IPS-18a (cell line): ENCODE results near the gene YPEL4.

Experiments used
- H3K27ac ChIP-seq: one replicate; pipeline ENCODE4 v1.5.1; 2013; ENCODE audit warnings: low read length
- H3K27me3 ChIP-seq: one replicate; pipeline ENCODE4 v1.6.1; 2013; ENCODE audit warnings: mild to moderate bottlenecking, low read length; ENCODE audit not compliant: control insufficient read depth, insufficient read depth
- H3K36me3 ChIP-seq: one replicate; pipeline ENCODE4 v1.6.1; 2013; ENCODE audit warnings: low read depth, low read length; ENCODE audit not compliant: control insufficient read depth
- H3K4me1 ChIP-seq: one replicate; pipeline ENCODE4 v1.6.1; 2013; ENCODE audit warnings: low read depth, low read length; ENCODE audit not compliant: control insufficient read depth
- H3K4me3 ChIP-seq: one replicate; pipeline ENCODE4 v1.5.1; 2013; ENCODE audit warnings: low read length
- H3K9ac ChIP-seq: one replicate; pipeline ENCODE4 v1.6.1; 2013; ENCODE audit warnings: mild to moderate bottlenecking, low read length, moderate library complexity
- H3K9me3 ChIP-seq: one replicate; pipeline ENCODE4 v1.6.1; 2013; ENCODE audit warnings: low read depth, low read length; ENCODE audit not compliant: control insufficient read depth

YPEL4 gene

GRCh38 chr11:57640068-57640800, 9.5 kb downstream of the YPEL4 start:
- Histone ChIP-seq H3K4me3 (peak overlapping the region; percentile 95), H3K9ac (peak overlapping the region; percentile 90), H3K36me3 (peaks cover 19% of the 10 kb centered on the region), H3K4me1 (peaks cover 36% of the 10 kb centered on the region), H3K27ac (peak overlapping the region; percentile 95), H3K27me3 (no peaks in the 10 kb centered on the region), H3K9me3 (no peaks in the 10 kb centered on the region)

DNA sequence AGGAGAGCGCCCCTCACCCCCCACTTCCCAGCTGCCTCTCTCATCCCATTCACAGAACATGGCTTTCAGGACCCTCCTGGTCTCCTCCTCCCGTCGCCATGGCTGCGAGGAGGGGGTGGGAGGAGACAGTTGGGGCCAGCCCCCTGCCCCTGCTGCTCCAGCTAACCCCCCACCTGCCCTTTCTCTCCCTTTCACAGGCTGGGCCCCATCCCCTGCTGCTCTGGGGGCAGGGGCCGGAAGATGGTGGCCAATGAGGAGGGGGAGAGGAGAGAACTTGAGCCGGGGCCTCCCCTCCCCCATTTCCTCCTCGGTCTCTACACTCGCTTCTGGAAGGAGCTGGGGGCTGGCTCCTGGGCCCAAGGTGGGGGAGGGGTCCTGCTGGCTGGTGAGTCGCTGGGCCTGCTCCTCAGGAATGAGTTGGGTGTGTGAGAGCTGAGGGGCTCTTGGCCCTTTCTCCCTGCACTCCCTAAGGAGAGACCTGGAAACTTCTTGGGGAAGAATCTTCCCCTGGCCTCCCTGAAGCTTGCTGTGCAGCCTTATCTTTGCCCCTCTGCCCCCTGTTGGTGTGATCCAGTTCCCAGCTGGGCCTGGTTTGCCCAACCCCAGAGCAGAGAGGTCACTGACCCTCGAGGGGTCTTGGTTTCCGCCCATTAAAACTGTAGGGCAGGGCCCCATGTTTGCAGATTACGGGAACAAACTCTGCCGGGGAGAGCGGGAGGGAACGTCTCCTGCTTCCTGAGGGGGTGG, 10.2 kb downstream of the YPEL4 start:
- no peaks in the 10 kb centered on the region for H3K9me3 ChIP-seq
- peak overlapping the region; percentile 95 for H3K27ac ChIP-seq
- H3K36me3 ChIP-seq, result peaks cover 19% of the 10 kb centered on the region
- peak overlapping the region; percentile 95 for H3K4me3 ChIP-seq
- H3K4me1 ChIP-seq, result peaks cover 33% of the 10 kb centered on the region
- H3K9ac ChIP-seq, result peak overlapping the region; percentile 99
- H3K27me3 ChIP-seq, result no peaks in the 10 kb centered on the region

GRCh38 chr11:57638811-57639320, 10.8 kb downstream of the YPEL4 start:
- H3K4me3 ChIP-seq, result peak overlapping the region; percentile 95
- peaks cover 19% of the 10 kb centered on the region for H3K36me3 ChIP-seq
- no peaks in the 10 kb centered on the region for H3K9me3 ChIP-seq
- H3K27me3 ChIP-seq, result no peaks in the 10 kb centered on the region
- H3K9ac ChIP-seq, result peak overlapping the region; percentile 99
- H3K4me1 ChIP-seq, result peaks cover 33% of the 10 kb centered on the region
- H3K27ac ChIP-seq, result peak overlapping the region; percentile 95

DNA sequence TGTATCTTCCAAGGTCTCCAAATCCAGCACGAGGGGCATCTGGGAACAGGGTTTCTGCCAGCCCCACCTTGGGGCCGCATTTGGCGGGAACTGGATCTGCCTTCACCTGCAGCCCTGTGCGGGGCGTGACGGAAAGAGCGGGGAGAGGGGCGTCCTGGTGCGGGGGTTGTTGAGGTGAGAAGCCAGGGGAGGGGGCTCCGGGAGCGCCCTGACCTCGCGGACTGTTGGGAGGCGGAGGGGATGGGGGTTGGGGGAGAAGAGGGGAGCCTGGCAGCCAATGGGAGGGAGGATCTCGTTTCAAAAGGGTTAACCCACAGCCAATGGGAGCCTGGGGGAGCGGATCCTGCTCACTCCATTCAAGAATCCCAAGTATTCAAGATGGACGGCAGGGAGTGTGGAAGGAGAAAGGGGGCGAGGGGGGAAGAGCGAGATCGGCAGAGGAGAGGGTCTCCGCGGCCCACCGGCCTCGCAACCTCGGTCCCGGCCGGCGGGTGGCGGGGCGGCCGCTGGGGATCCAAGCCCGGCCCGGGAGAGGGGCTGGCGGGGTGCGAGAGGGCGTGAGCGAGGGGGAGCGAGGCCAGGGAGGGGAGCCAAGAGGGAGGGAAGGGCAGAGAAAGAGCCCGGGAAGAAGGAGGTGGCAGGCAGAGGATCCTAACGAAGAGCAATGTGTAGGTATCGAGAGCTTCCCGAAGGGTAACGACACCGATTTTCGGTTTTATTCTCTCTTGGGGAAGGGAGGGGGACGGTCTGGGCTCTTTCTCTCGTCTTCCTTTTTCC, 11.5 kb downstream of the YPEL4 start:
- H3K27me3 ChIP-seq, result no peaks in the 10 kb centered on the region
- peak overlapping the region; percentile 95 for H3K4me3 ChIP-seq
- peak overlapping the region; percentile 95 for H3K27ac ChIP-seq
- peaks cover 13% of the 10 kb centered on the region for H3K36me3 ChIP-seq
- H3K9me3 ChIP-seq, result no peaks in the 10 kb centered on the region
- peak overlapping the region; percentile 99 for H3K9ac ChIP-seq
- peaks cover 27% of the 10 kb centered on the region for H3K4me1 ChIP-seq

DNA sequence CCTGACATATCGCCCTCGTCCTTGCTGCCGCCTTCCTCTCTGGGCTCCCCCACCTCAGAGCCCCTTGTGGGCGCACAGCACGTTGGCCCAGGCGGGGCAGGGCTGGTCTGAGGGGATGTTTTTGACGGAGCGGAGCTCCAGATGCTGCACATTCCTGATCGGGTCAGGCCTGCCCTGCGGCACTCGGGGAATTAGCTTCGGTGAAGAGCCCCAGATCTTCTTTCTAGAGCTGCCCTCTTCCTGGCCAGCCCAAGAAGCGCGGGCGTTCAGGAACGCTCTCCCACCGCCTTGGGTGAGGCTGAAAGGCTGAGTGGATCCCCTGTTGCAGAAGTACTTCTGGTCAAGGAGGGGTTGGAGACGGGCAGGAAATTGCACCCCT, 12.1 kb downstream of the YPEL4 start:
- peak overlapping the region; percentile 93 for H3K27ac ChIP-seq
- H3K4me3 ChIP-seq, result peak overlapping the region; percentile 95
- peaks cover 26% of the 10 kb centered on the region for H3K4me1 ChIP-seq
- H3K36me3 ChIP-seq, result peaks cover 13% of the 10 kb centered on the region
- H3K9me3 ChIP-seq, result no peaks in the 10 kb centered on the region
- no peaks in the 10 kb centered on the region for H3K27me3 ChIP-seq
- H3K9ac ChIP-seq, result peak overlapping the region; percentile 99

- Histone ChIP-seq H3K27ac (no peak overlapping the region), H3K9ac (no peak overlapping the region), H3K4me1 (peaks cover 12% of the 10 kb centered on the region), H3K9me3 (no peaks in the 10 kb centered on the region), H3K4me3 (no peak overlapping the region), H3K27me3 (no peaks in the 10 kb centered on the region), H3K36me3 (peaks cover under 1% of the 10 kb centered on the region)
Observed at GRCh38 chr11:57635246-57635645, 14.5 kb downstream of the YPEL4 start.

- no peak overlapping the region for H3K9ac ChIP-seq
- H3K27ac ChIP-seq, result no peak overlapping the region
- no peaks in the 10 kb centered on the region for H3K9me3 ChIP-seq
- H3K27me3 ChIP-seq, result no peaks in the 10 kb centered on the region
- peaks cover 10% of the 10 kb centered on the region for H3K4me1 ChIP-seq
- no peaks in the 10 kb centered on the region for H3K36me3 ChIP-seq
- H3K4me3 ChIP-seq, result no peak overlapping the region
Observed at GRCh38 chr11:57634311-57634710, 15.4 kb downstream of the YPEL4 start.

DNA sequence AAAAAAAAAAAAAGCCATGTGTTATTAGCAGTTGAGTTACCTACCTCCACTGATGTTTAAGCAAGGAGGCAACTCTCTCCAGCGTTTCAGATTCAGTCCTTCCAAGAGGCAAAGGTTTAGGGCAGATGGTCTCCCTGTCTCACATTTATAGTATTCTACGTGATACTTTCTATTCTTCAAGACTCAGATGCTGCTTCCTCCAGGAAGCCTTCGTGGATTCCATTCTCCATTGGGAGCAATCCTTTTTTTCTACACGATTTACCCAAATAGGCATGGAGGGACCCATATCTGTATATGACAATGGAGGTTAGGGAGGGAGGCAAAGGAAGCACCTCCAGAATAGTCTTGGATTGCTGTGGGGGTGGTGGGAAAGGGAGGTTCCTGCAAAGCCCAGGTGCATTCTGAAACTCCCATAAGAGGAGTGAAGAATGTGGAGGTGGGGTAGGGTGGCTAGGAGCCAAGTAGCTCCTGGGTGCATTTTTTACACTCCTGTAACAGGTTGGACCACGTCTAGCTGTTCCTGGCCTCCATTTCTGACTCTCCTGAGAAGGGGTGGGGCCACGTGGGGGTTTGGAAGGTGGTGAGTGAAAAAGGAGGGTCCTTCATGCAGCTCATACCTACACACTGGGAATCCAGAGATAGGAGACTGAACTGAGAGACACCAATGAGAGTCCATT, 16.2 kb downstream of the YPEL4 start:
- H3K9ac ChIP-seq, result no peak overlapping the region
- no peak overlapping the region for H3K4me3 ChIP-seq
- H3K4me1 ChIP-seq, result peaks cover 10% of the 10 kb centered on the region
- no peak overlapping the region for H3K27ac ChIP-seq
- H3K9me3 ChIP-seq, result no peaks in the 10 kb centered on the region
- H3K36me3 ChIP-seq, result no peaks in the 10 kb centered on the region
- H3K27me3 ChIP-seq, result no peaks in the 10 kb centered on the region

GRCh38 chr11:57632116-57632515, 17.6 kb downstream of the YPEL4 start:
- Histone ChIP-seq H3K27ac (no peak overlapping the region), H3K36me3 (no peaks in the 10 kb centered on the region), H3K27me3 (no peaks in the 10 kb centered on the region), H3K9me3 (no peaks in the 10 kb centered on the region), H3K9ac (no peak overlapping the region), H3K4me1 (peaks cover 2% of the 10 kb centered on the region), H3K4me3 (no peak overlapping the region)

DNA sequence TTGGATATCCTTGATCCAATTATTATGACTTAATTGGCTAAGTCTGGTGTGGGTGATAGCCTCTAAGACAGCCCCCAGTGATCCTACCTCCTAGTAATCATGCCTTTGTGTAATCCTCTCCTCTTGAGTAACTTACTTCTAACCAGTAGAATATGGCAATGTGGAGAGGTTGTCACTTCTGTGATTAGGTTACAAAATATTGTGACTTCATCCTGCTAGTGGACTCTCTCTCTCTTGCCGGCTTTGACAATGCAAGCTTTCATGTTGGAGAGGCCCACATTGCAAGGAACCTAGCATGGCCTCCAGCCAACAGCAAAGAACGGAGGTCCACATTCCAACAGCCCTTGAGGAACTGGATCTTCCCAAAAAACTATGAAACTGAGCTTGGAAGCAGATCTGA, 19.5 kb downstream of the YPEL4 start:
- Histone ChIP-seq H3K36me3 (no peaks in the 10 kb centered on the region), H3K27ac (no peak overlapping the region), H3K4me3 (no peak overlapping the region), H3K27me3 (no peaks in the 10 kb centered on the region), H3K4me1 (no peaks in the 10 kb centered on the region), H3K9ac (no peak overlapping the region), H3K9me3 (no peaks in the 10 kb centered on the region)

DNA sequence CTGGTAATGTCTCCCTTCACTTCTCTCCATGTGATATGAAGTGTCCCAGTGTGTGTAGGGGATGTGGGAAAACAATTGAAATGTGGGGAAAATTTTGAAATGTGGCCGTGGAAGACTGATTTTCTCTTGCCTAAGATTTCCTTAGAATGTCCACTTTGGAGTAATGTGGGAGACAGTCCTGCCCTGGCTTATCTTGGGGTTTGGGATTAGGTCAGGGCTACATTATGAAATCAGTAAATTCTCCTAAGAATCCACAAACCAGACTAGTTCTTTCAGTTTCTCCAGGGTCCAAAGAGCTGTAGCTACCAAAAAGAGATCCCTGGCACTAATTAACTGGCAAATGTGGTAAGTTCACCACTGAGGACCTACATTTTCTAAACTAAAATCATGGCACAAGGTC, 22.8 kb downstream of the YPEL4 start:
- no peaks in the 10 kb centered on the region for H3K4me1 ChIP-seq
- no peaks in the 10 kb centered on the region for H3K9me3 ChIP-seq
- H3K36me3 ChIP-seq, result no peaks in the 10 kb centered on the region
- H3K27me3 ChIP-seq, result no peaks in the 10 kb centered on the region
- no peak overlapping the region for H3K9ac ChIP-seq
- no peak overlapping the region for H3K4me3 ChIP-seq
- H3K27ac ChIP-seq, result no peak overlapping the region
